Measurements from ENCODE around the gene LONP1. TPM values are rescaled to one million over a fixed set of nuclear protein-coding genes. Genes with fewer than 3 reads are reported as not detected.

LONP1 gene, protein sequence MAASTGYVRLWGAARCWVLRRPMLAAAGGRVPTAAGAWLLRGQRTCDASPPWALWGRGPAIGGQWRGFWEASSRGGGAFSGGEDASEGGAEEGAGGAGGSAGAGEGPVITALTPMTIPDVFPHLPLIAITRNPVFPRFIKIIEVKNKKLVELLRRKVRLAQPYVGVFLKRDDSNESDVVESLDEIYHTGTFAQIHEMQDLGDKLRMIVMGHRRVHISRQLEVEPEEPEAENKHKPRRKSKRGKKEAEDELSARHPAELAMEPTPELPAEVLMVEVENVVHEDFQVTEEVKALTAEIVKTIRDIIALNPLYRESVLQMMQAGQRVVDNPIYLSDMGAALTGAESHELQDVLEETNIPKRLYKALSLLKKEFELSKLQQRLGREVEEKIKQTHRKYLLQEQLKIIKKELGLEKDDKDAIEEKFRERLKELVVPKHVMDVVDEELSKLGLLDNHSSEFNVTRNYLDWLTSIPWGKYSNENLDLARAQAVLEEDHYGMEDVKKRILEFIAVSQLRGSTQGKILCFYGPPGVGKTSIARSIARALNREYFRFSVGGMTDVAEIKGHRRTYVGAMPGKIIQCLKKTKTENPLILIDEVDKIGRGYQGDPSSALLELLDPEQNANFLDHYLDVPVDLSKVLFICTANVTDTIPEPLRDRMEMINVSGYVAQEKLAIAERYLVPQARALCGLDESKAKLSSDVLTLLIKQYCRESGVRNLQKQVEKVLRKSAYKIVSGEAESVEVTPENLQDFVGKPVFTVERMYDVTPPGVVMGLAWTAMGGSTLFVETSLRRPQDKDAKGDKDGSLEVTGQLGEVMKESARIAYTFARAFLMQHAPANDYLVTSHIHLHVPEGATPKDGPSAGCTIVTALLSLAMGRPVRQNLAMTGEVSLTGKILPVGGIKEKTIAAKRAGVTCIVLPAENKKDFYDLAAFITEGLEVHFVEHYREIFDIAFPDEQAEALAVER
- total RNA-seq = 10 to 100 TPM; 40.9 to 81.7 (median 61.2) TPM

DNA sequence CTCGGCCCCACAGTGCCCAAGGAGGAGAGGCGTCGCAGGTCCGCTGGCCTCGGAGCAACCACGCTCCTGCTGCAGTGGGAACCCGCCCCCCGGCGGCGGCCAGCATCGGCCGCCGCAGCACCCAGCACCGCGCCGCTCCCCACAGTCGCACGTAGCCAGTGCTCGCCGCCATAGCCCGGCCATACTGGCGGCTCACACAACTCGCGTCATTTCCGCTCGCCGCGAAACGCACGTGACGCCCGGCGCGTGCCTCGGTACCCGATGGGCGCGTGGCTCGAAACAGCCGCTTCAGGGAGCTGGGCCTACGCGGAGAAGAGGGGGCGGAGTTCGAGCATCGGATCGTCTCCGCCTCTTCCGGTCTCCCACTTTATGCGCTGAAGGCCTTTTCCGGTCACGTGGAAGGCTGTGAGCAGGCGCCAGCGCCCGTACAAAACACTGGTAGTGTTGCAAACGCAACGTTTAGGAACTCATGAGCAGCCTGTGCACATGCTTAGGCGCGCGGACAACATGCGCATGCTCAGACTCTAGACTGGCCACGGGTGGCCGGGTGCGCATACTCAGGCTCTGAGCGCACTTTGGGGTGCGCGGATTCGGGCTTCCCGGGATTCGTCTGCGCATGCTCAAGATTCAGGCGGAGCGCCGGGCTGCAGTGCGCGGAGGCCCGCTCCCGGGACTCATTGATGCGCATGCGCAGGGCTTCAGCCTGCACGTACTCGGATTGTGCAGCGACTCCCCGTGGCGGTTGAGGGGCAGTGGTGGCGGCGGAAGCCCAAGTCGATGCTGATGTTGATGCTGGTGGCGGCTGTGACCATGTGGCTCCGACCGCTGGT, at the start of gene LONP1, which contains the start of gene CATSPERD:
TSS of gene LONP1 (minus strand) at position 186 of the 830 bp plus-strand sequence. CDS start at position 172, 14 bp downstream.
TSS of gene CATSPERD (plus strand) at position 677 of the 830 bp plus-strand sequence. CDS start at position 778, 101 bp downstream.
- peak within 1 kb of the TSS; percentile 99 for H3K4me3 ChIP-seq (ENCODE audit: low read depth, poor library complexity, severe bottlenecking)
- DNase-seq (ENCODE audit: low spot score in 2 of 2) = peak; percentile 97 to 99
- WGBS, 2 donors = 1% methylated on average over 54 to 60 of the region's 90 CpGs
- TF ChIP-seq CTCF (IDR thresholded peaks at IDR 0.05) (peak in 1 of 3 donors; percentile 98), POLR2A (IDR thresholded peaks at IDR 0.05) (peak in 1 of 2 donors; percentile 70)
- intact Hi-C loops (cut with DNase I; ENCODE audit: low total_unique reads) = no loop called here

- no peak for DNase-seq (ENCODE audit: low spot score in 2 of 2)
- intact Hi-C loops (cut with DNase I; ENCODE audit: low total_unique reads) = no loop called here
Observed at GRCh38 chr19:5767949-5768348, 48.0 kb upstream of the LONP1 start.

DNA sequence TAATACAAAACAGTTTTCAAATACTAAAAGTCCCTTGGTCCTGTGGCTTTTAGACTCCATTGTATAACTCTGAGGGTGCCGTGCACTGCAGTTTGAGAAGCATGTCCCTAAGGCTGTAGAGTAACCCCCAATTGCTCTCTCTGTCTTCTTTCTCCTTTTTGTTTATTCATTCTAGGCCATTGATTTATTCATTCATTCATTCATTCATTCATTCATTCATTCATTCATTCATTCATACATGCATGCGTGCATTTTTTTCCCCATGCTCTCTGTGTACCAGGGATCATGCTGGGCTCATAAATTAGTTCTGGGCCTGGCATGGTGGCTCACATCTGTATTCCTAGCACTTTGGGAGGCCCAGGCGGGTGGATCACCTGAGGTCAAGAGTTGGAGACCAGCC, 45.3 kb upstream of the LONP1 start:
- H3K4me3 ChIP-seq (ENCODE audit: low read depth, poor library complexity, severe bottlenecking) = no peak overlapping the region
- no peak for DNase-seq (ENCODE audit: low spot score in 2 of 2)
- WGBS, 2 donors = 89 to 98% methylated on average over 3 of the region's 3 CpGs
- TF ChIP-seq POLR2A (IDR thresholded peaks at IDR 0.05) (no peak), CTCF (IDR thresholded peaks at IDR 0.05) (no peak)
- intact Hi-C loops (cut with DNase I; ENCODE audit: low total_unique reads) = no loop called here

More at GRCh38 chr19:5767949-5768348, 48.0 kb upstream of the LONP1 start:
- H3K4me3 ChIP-seq (ENCODE audit: low read depth, poor library complexity, severe bottlenecking) = no peak overlapping the region
- TF ChIP-seq CTCF (IDR thresholded peaks at IDR 0.05) (no peak), POLR2A (IDR thresholded peaks at IDR 0.05) (no peak)
- 90 to 91% methylated on average over 10 of the region's 10 CpGs for WGBS, 2 donors

DNA sequence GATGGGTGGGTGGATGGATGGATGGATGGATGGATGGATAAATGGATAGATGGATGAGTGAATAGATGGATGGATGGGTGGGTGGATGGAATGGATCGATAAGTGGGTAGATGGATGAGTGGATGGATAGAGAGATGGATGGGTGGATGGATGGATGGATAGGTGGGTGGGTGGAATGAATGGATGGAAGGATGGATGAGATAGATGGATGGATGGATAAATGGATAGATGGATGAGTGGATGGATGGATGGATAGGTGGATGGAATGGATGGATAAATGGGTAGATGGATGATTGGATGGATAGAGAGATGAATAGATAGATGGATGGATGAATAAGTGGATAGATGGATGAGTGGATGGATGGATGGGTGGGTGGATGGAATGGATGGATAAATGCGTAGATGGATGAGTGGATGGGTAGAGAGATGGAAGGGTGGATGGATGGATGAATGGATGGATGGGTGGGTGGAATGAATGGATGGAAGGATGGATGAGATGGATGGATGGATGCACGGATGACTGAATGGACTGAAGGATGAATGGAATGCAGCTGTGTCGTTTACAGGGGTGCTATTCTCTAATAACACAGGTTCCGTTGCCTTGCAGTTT, 42.8 kb upstream of the LONP1 start:
- WGBS, 2 donors = 88 to 92% methylated on average over 5 of the region's 5 CpGs
- intact Hi-C loops (cut with DNase I; ENCODE audit: low total_unique reads) = no loop called here

More for the DNA sequence above, 42.8 kb upstream of the LONP1 start:
- H3K4me3 ChIP-seq (ENCODE audit: low read depth, poor library complexity, severe bottlenecking) = no peak overlapping the region
- DNase-seq (ENCODE audit: low spot score in 2 of 2) = no peak
- no peak for TF ChIP-seq POLR2A (IDR thresholded peaks at IDR 0.05)
- peak in 1 of 3 donors; percentile 11 for TF ChIP-seq CTCF (IDR thresholded peaks at IDR 0.05)

Measured in lower leg skin (tissue), 4 donors.